ENCODE measurements around the gene PTK7. TPM values are rescaled to one million over a fixed set of nuclear protein-coding genes. Genes with fewer than 3 reads are reported as not detected.

PTK7 gene
- total and polyA plus RNA-seq, 7 donors: 0.17 to 1.6 (median 0.67) TPM

DNA sequence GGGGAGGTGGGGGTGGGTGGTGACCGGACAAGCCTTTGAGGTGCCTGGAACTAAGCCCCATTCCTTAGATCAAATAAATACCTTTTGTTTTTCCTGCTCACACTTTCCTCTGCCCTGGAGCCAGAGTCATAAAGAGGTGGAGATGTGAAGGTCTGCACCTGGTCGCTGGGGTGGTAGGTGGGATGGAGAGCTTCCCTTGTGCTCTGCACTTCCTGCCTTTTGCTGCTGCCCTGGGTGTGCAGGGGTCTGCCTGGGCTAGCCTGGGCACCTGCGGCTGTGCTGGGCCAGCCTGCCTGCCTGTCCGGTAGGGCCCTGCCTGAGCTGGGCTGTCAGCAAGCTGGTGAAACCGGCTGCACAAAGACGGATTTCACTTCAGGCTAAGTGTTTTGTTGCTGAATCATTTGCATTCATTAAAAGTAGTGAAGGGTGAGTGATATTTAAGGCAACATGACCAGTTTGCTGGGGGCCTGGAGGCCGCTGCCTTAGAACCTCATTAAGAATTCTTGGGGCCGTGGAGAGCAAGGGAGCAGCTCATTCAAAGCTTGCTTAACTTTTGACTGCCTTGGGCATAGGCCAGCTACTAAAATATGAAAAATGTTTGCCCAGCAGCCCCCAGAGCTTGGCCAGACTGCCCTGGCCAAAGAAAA is 20.5 kb downstream of the PTK7 start:
- no peaks in the 10 kb centered on the region for H3K9me3 ChIP-seq
- H3K36me3 ChIP-seq (ENCODE audit: insufficient read depth in 1 of 2, low read depth in 1 of 2): no peaks in the 10 kb centered on the region
- no peak for ATAC-seq
- intact Hi-C loops (cut with DNase I): no loop called here
- H3K27me3 ChIP-seq (ENCODE audit: insufficient read depth in 3 of 3, low read length in 2 of 3): no peaks in the 10 kb centered on the region
- no peak overlapping the region for H3K27ac ChIP-seq
- TF ChIP-seq, protein P1, sequence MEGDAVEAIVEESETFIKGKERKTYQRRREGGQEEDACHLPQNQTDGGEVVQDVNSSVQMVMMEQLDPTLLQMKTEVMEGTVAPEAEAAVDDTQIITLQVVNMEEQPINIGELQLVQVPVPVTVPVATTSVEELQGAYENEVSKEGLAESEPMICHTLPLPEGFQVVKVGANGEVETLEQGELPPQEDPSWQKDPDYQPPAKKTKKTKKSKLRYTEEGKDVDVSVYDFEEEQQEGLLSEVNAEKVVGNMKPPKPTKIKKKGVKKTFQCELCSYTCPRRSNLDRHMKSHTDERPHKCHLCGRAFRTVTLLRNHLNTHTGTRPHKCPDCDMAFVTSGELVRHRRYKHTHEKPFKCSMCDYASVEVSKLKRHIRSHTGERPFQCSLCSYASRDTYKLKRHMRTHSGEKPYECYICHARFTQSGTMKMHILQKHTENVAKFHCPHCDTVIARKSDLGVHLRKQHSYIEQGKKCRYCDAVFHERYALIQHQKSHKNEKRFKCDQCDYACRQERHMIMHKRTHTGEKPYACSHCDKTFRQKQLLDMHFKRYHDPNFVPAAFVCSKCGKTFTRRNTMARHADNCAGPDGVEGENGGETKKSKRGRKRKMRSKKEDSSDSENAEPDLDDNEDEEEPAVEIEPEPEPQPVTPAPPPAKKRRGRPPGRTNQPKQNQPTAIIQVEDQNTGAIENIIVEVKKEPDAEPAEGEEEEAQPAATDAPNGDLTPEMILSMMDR (IDR thresholded peaks at IDR 0.05): no peak
- no peak for DNase-seq
- H3K4me3 ChIP-seq: no peak overlapping the region
- peaks cover 4% of the 10 kb centered on the region for H3K4me1 ChIP-seq
- 62 to 77% (median 66%) methylated on average over 8 of the region's 8 CpGs for WGBS, 3 donors

DNA sequence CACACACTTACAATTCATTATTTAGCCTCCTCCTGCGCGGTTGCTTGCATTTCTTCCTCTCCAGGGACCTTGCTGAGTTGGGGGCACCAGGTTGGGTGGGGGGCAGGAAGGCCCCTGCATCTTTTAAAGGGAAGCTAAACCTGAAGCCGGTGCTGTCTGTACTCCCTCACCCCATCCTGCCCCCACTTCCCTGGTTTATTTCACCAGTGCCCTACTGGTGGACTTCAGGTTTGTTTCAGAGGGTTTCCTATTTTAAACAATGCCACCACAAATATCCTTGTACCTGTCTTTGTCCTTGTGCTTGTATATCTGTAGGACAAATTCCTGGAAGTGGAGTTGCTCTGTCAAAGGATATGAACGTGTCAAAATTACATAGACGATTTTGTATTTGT is 21.0 kb downstream of the PTK7 start:
- 53 to 56% (median 54%) methylated on average over 5 of the region's 5 CpGs for WGBS, 3 donors
- Histone ChIP-seq H3K4me1 (peaks cover 4% of the 10 kb centered on the region), H3K27me3 (ENCODE audit: insufficient read depth in 3 of 3, low read length in 2 of 3) (no peaks in the 10 kb centered on the region), H3K27ac (no peak overlapping the region), H3K36me3 (ENCODE audit: insufficient read depth in 1 of 2, low read depth in 1 of 2) (no peaks in the 10 kb centered on the region), H3K4me3 (no peak overlapping the region), H3K9me3 (no peaks in the 10 kb centered on the region)
- no peak for DNase-seq
- TF ChIP-seq, protein P1 (IDR thresholded peaks at IDR 0.05): no peak
- no peak for ATAC-seq
- intact Hi-C loops (cut with DNase I): no loop called here

DNA sequence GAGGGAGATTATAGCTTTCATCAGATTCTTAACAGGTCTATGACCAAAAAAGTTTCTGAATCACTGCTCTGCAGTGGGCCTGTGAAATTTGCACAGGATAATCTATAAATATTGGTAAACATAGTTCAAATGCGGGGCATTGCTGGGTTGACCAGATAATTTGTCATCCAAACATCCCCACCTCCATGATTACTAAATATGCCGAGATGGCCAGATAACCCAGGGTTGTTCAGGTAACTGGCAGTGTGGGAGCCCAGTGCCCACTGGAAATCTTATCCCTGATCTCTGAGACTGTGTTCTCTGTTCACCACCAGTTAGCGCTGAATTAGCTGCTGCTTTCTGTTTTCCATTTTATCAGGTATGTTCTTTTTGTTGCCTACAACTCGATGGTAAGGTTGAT is 21.4 kb downstream of the PTK7 start:
- DNase-seq (no peak), ATAC-seq (no peak)
- WGBS, 3 donors: 91 to 94% (median 92%) methylated on average over 4 of the region's 4 CpGs
- intact Hi-C loops (cut with DNase I): no loop called here
- no peaks in the 10 kb centered on the region for H3K9me3 ChIP-seq
- no peak overlapping the region for H3K4me3 ChIP-seq
- no peaks in the 10 kb centered on the region for H3K27me3 ChIP-seq (ENCODE audit: insufficient read depth in 3 of 3, low read length in 2 of 3)
- TF ChIP-seq, protein P1 (IDR thresholded peaks at IDR 0.05): no peak
- no peaks in the 10 kb centered on the region for H3K36me3 ChIP-seq (ENCODE audit: insufficient read depth in 1 of 2, low read depth in 1 of 2)
- H3K27ac ChIP-seq: no peak overlapping the region
- H3K4me1 ChIP-seq: peaks cover 4% of the 10 kb centered on the region

DNA sequence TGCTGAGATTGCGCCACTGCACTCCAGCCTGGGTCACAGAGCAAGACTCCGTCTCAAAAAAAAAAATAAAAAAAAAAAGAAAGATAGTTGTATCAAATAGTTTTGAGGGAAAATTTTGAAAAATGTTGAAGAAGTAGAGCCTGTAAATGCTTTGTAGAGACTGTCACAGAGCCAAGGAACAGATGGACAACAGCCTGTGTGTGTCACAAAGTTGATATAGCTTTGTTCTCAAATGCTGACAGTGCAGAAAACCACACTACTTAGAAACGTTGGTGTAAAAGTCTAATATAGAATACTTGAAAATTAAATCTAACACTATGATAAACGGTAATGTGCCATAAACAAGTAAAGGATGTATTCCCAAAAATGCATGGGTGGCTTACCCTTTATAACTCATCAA is 25.4 kb downstream of the PTK7 start:
- no peak overlapping the region for H3K27ac ChIP-seq
- TF ChIP-seq, protein P1 (IDR thresholded peaks at IDR 0.05): no peak
- H3K4me1 ChIP-seq: no peaks in the 10 kb centered on the region
- WGBS, 3 donors: 63 to 67% (median 67%) methylated on average over 4 of the region's 4 CpGs
- no peaks in the 10 kb centered on the region for H3K36me3 ChIP-seq (ENCODE audit: insufficient read depth in 1 of 2, low read depth in 1 of 2)
- DNase-seq (no peak), ATAC-seq (no peak)
- intact Hi-C loops (cut with DNase I): no loop called here
- no peaks in the 10 kb centered on the region for H3K9me3 ChIP-seq
- H3K27me3 ChIP-seq (ENCODE audit: insufficient read depth in 3 of 3, low read length in 2 of 3): no peaks in the 10 kb centered on the region
- no peak overlapping the region for H3K4me3 ChIP-seq

Measured in psoas muscle (tissue), 8 donors.